Right lobe of liver (tissue), 6 donors: ENCODE data around the gene PHEX. TPM values are rescaled to one million over a fixed set of nuclear protein-coding genes. Genes with fewer than 3 reads are reported as not detected.

Experiments
- ATAC-seq, 4 donors: fragments of 200-7000 bp; cut with Tn5 transposase; one replicate each; pipeline ENCODE4 v1.9.1; 2020; ENCODE audit warnings: mild to moderate bottlenecking in 4 of 4, moderate library complexity in 4 of 4
- DNase-seq, 3 donors: peaks; one replicate each; pipeline ENCODE4 v3.0.0-alpha.2; 2020
- H3K27ac ChIP-seq, 3 donors: fragments of 200-600 bp; one replicate each; pipeline ENCODE4 v1.8.0; 2022
- H3K27me3 ChIP-seq, 2 donors: fragments of 200-600 bp; one replicate each; pipeline ENCODE4 v1.8.0; 2022
- H3K36me3 ChIP-seq, 4 donors: fragments of 200-600 bp; sonication (generic) in 1 of 4; one replicate each; pipeline versions ENCODE4 v1.5.1 to v1.8.0; 2017 to 2022; ENCODE audit warnings: control low read depth in 1 of 4
- H3K4me1 ChIP-seq, 4 donors: fragments of 200-600 bp; sonication (generic) in 1 of 4; one replicate each; pipeline versions ENCODE4 v1.5.1 to v1.8.0; 2017 to 2022; ENCODE audit warnings: control low read depth in 1 of 4
- H3K4me3 ChIP-seq, 3 donors: fragments of 200-600 bp; one replicate each; pipeline ENCODE4 v1.8.0; 2022
- H3K9me3 ChIP-seq, 4 donors: fragments of 200-600 bp; sonication (generic) in 1 of 4; one replicate each; pipeline versions ENCODE4 v1.5.1 to v1.8.0; 2017 to 2022; ENCODE audit warnings: control low read depth in 1 of 4
- POLR2A ChIP-seq: fragments of 450-650 bp; IDR thresholded peaks from one replicate; pipeline ENCODE4 v1.6.1; 2017; ENCODE audit warnings: antibody characterized with exemption, mild to moderate bottlenecking
- WGBS: methylation state at CpG from one replicate; pipeline ENCODE4 v1.1.6; 2018; ENCODE audit warnings: low coverage, low lambda C conversion rate; ENCODE audit not compliant: insufficient coverage; ENCODE audit errors: missing lambda C conversion rate; 5-methylcytosine and 5-hydroxymethylcytosine counted together
- intact Hi-C, 2 donors: fragments of 100-400 bp; cut with DNase I; formaldehyde crosslinking; loops; one replicate each; pipeline versions ENCODE4 v1.11.2 to v1.14.1; 2022
- total RNA-seq, 6 experiments: library from RNA; depleted of rRNA in 2 of 6; stranded (reverse); fragments of >200 nt in 2 of 6; fragmentation: NEBNext Ultra II Directional in 3 of 6; extraction: Animal tissue kit (Norgen Biotek cat#: 25700) in 3 of 6; gene quantifications; one replicate each; pipeline versions ENCODE4 v1.1.0 to v1.2.4, GENCODE V29; 2016 to 2023
- TF ChIP-seq, protein P1 (sequence below), 4 donors: fragments of 200-600 bp in 3 of 4; fragments of 450-650 bp in 1 of 4; IDR thresholded peaks; one replicate each; pipeline versions ENCODE4 v1.5.1 to v1.8.0; 2016 to 2022; ENCODE audit warnings: antibody characterized with exemption in 4 of 4, mild to moderate bottlenecking in 2 of 4
- donor health status: DM: no; HTN: yes; CAD: no.
- donor health status: DM: no; HTN: no; CAD: no.
- donor health status: DM: no; HTN: no; CAD: no.
- donor health status: DM: no; HTN: yes; CAD: no.
- donor health status: DM: no; HTN: yes; CAD: no.

The PHEX gene
- total RNA-seq, 6 experiments from 2014 or later, result 0.13 TPM; not detected in 5

DNA sequence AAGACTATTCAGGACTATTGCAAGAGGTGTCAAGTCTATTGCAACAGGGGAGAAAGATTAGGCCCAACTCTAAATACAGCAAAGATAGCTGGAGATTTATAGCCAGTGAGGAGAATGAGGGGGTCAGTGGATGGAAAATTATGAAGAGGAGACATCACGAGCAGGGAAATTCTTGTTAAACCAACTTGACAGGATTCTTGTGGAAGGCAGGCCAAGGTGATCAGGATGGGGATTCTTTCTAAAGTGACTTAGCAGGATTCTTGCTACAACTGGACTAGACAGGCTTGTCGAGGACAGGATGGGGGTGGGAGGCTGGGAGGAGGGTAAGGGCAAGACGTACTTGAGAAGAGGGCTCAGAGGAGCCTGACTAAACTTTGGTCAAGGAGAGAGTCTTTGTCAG lies 89.0 kb downstream of the PHEX start:
- DNase-seq, result no peak
- TF ChIP-seq, protein P1, sequence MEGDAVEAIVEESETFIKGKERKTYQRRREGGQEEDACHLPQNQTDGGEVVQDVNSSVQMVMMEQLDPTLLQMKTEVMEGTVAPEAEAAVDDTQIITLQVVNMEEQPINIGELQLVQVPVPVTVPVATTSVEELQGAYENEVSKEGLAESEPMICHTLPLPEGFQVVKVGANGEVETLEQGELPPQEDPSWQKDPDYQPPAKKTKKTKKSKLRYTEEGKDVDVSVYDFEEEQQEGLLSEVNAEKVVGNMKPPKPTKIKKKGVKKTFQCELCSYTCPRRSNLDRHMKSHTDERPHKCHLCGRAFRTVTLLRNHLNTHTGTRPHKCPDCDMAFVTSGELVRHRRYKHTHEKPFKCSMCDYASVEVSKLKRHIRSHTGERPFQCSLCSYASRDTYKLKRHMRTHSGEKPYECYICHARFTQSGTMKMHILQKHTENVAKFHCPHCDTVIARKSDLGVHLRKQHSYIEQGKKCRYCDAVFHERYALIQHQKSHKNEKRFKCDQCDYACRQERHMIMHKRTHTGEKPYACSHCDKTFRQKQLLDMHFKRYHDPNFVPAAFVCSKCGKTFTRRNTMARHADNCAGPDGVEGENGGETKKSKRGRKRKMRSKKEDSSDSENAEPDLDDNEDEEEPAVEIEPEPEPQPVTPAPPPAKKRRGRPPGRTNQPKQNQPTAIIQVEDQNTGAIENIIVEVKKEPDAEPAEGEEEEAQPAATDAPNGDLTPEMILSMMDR (IDR thresholded peaks at IDR 0.05), result no peak
- no peak for TF ChIP-seq POLR2A
- ATAC-seq, result no peak
- no peak overlapping the region for H3K27ac ChIP-seq
- peaks cover 0 to 10% of the 10 kb centered on the region in 2 donors for H3K27me3 ChIP-seq
- no peaks in the 10 kb centered on the region for H3K4me1 ChIP-seq
- intact Hi-C loops, result no loop called here
- no peaks in the 10 kb centered on the region for H3K36me3 ChIP-seq
- WGBS, result 55% methylated on average over 3 of the region's 3 CpGs
- no peak overlapping the region for H3K4me3 ChIP-seq
- H3K9me3 ChIP-seq, result no peaks in the 10 kb centered on the region

DNA sequence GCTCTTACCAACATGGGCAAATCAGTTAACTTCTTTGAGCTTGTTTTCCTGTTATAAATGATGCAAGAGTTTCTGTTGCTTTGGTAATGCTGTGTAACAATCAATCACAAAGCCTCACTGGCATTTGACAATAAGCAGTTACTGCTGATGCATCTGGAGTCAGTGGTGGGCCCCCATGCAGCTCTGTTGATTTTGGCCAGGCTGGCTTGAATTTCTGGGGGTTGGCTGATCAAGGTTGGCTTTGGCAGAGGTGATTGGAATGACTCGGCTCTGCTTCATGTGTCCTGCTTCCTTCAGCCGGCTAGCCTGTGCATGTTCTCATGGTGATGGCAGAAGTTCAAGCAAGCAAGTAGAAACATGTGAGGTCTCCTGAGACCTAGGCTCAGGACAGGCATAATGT lies 90.4 kb downstream of the PHEX start:
- TF ChIP-seq POLR2A, result no peak
- TF ChIP-seq, protein P1 (IDR thresholded peaks at IDR 0.05), result no peak
- no peak for DNase-seq
- Histone ChIP-seq H3K4me3 (no peak overlapping the region), H3K4me1 (no peaks in the 10 kb centered on the region), H3K9me3 (no peaks in the 10 kb centered on the region), H3K36me3 (no peaks in the 10 kb centered on the region), H3K27me3 (peaks cover 0 to 13% of the 10 kb centered on the region in 2 donors), H3K27ac (no peak overlapping the region)
- WGBS, result no CpG with 5 or more reads among the region's 2 CpGs
- intact Hi-C loops, result no loop called here
- no peak for ATAC-seq

DNA sequence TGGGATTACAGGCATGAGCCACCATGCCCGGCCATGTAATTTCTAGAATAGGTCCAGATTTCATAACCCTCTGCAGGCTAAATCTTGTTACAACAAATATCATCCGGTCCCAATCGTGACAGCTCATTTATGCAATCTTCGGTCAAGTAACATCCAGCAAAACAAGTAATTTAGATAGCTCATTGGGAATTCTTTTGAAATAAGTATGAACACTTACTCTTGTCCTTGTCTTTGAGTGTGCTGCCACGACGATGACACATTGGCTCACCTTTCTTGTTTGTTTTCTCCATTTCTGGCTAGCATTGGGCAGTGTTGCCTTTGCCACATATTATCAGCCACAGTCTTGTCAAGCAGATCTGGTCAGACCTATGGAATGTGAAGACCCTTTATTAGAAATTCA lies 92.0 kb downstream of the PHEX start:
- Histone ChIP-seq H3K4me1 (no peaks in the 10 kb centered on the region), H3K36me3 (no peaks in the 10 kb centered on the region), H3K4me3 (no peak overlapping the region), H3K27me3 (peaks cover 0 to 10% of the 10 kb centered on the region in 2 donors), H3K27ac (no peak overlapping the region), H3K9me3 (no peaks in the 10 kb centered on the region)
- intact Hi-C loops, result no loop called here
- DNase-seq (no peak), ATAC-seq (no peak)
- TF ChIP-seq, protein P1 (IDR thresholded peaks at IDR 0.05), result no peak
- TF ChIP-seq POLR2A, result no peak
- WGBS, result 60% methylated on average over 6 of the region's 6 CpGs

DNA sequence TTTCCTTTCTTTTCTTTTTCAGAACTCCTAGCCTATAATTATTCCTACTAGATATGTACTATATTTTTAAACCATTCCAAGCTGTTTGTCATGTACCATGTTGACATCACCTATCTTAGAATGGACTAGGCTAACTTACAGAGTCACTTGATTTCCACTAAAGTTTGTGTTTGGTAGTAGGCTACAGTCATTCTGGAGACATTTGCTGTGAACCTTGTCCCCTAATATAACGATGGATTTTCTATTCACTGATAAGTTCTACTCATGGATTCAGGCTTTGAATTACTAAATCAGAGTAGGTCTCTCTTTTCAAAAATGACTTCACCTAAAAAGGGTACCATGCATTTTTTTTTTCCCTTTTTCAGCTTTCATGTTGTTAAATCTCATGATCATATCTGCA lies 93.4 kb downstream of the PHEX start:
- intact Hi-C loops, result no loop called here
- 36% methylated on average over 1 of the region's 1 CpG for WGBS

More for the DNA sequence above, 93.4 kb downstream of the PHEX start:
- Histone ChIP-seq H3K4me3 (no peak overlapping the region), H3K4me1 (no peaks in the 10 kb centered on the region), H3K27me3 (peaks cover 0 to 4% of the 10 kb centered on the region in 2 donors), H3K36me3 (no peaks in the 10 kb centered on the region), H3K27ac (no peak overlapping the region), H3K9me3 (no peaks in the 10 kb centered on the region)
- TF ChIP-seq, protein P1 (IDR thresholded peaks at IDR 0.05), result no peak
- no peak for TF ChIP-seq POLR2A
- no peak for ATAC-seq
- DNase-seq, result no peak
